ENCODE results near the gene SEBOX. TPM values are rescaled to one million over a fixed set of nuclear protein-coding genes. Genes with fewer than 3 reads are reported as not detected.

SEBOX gene
- polyA plus RNA-seq, 2 donors: not detected

DNA sequence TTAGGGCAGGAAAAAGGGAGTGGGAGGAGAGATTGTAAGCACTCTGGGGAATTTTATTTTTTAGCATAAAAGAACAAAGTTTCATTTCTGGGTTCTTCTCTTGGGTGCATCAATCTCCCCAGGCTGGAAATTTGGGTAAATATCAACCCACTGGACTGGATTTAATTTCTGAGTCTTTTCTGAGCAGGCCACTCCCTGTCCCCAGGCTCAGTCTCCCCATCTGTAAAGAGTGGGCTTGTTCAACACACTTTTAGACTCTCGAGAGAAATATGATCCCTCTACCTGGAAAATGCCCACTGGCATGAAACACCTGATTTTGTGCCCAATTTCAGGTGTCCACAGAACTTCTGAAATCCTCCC, 5.7 kb upstream of the SEBOX start:
- H3K27ac ChIP-seq (ENCODE audit: low read depth in 2 of 2, low read length in 1 of 2): peak overlapping the region; percentile 16 to 37
- no peak overlapping the region for H3K4me3 ChIP-seq (ENCODE audit: low read depth in 1 of 2, low read length in 2 of 2)
- WGBS, 2 donors: 50 to 61% methylated on average over 1 of the region's 1 CpG
- H3K4me1 ChIP-seq (ENCODE audit: control insufficient read depth in 2 of 2, insufficient read depth in 2 of 2, low read length in 1 of 2): peaks cover 10 to 14% of the 10 kb centered on the region in 2 donors
- no peaks in the 10 kb centered on the region for H3K27me3 ChIP-seq (ENCODE audit: control insufficient read depth in 1 of 2, insufficient read depth in 2 of 2, low read length in 2 of 2)
- H3K9me3 ChIP-seq (ENCODE audit: control insufficient read depth in 2 of 2, insufficient read depth in 1 of 2, low read depth in 1 of 2, low read length in 1 of 2): no peaks in the 10 kb centered on the region
- H3K36me3 ChIP-seq (ENCODE audit: control insufficient read depth in 2 of 2, insufficient read depth in 2 of 2, low read length in 1 of 2): no peaks in the 10 kb centered on the region

DNA sequence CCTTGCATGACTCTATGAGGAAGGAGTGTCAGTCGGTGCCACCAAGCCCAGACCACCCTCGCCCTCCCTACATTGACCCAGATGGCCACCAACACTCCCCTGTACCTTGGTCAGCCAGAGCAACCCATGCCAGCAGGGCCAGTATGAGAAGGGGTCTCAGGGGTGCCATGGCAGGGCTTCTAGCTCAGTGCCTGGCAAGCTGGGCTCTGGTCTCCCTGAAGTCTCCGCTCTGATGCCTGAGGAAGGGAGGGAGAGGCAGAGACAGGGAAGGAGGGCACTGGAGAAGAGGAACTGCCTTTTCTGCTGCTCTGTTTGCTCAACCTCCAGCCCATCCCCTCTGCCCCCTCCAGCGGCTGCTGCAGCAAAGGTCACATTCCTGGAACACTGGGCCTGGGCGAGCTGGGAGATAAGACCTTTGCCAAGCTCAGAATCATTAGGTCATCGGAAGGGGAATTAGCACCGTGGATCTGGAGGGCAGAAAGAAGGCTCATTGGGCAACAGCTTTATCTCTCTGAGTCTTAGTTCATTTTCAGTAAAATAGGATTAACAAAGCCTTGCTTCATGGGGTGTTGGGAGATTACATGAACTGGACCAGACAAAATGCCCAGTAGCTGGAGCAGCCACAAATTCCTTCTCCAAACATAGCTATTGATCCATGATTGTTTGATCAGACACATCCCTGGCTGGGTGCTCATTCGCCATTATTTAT, 5.2 kb upstream of the SEBOX start, which contains the start of gene VTN:
VTN (minus strand) TSS at position 273 of the 709 bp plus-strand sequence; CDS start at position 169, 104 bp downstream.
- WGBS, 2 donors: 30 to 34% methylated on average over 8 of the region's 8 CpGs
- Histone ChIP-seq H3K27ac (ENCODE audit: low read depth in 2 of 2, low read length in 1 of 2) (peak within 1 kb of the TSS; percentile 16 to 37), H3K36me3 (ENCODE audit: control insufficient read depth in 2 of 2, insufficient read depth in 2 of 2, low read length in 1 of 2) (no peaks in the 10 kb centered on the region), H3K27me3 (ENCODE audit: control insufficient read depth in 1 of 2, insufficient read depth in 2 of 2, low read length in 2 of 2) (no peaks in the 10 kb centered on the region), H3K4me1 (ENCODE audit: control insufficient read depth in 2 of 2, insufficient read depth in 2 of 2, low read length in 1 of 2) (peaks cover 10 to 14% of the 10 kb centered on the region in 2 donors), H3K9me3 (ENCODE audit: control insufficient read depth in 2 of 2, insufficient read depth in 1 of 2, low read depth in 1 of 2, low read length in 1 of 2) (no peaks in the 10 kb centered on the region), H3K4me3 (ENCODE audit: low read depth in 1 of 2, low read length in 2 of 2) (no peak within 1 kb of the TSS)

DNA sequence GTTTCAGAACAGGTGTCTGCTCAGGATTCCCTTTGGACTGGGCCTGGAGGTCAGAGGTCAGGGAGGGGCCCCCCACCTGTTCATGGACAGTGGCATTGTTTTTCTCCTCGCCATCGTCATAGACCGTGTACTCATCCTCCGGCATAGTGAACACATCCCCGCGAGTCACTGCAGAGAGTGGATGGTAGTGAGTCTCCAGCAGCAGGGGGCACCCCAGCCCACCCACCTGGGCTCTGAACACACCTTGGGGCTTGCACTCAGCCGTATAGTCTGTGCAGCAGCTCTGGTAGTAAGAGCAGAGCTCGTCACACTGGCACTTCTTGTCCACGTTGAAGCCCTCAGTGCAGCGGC, 4.7 kb upstream of the SEBOX start:
- H3K4me3 ChIP-seq (ENCODE audit: low read depth in 1 of 2, low read length in 2 of 2): no peak overlapping the region
- peaks cover 10 to 14% of the 10 kb centered on the region in 2 donors for H3K4me1 ChIP-seq (ENCODE audit: control insufficient read depth in 2 of 2, insufficient read depth in 2 of 2, low read length in 1 of 2)
- WGBS, 2 donors: 58 to 70% methylated on average over 10 of the region's 10 CpGs
- no peaks in the 10 kb centered on the region for H3K36me3 ChIP-seq (ENCODE audit: control insufficient read depth in 2 of 2, insufficient read depth in 2 of 2, low read length in 1 of 2)
- H3K9me3 ChIP-seq (ENCODE audit: control insufficient read depth in 2 of 2, insufficient read depth in 1 of 2, low read depth in 1 of 2, low read length in 1 of 2): no peaks in the 10 kb centered on the region
- no peaks in the 10 kb centered on the region for H3K27me3 ChIP-seq (ENCODE audit: control insufficient read depth in 1 of 2, insufficient read depth in 2 of 2, low read length in 2 of 2)
- no peak overlapping the region for H3K27ac ChIP-seq (ENCODE audit: low read depth in 2 of 2, low read length in 1 of 2)

DNA sequence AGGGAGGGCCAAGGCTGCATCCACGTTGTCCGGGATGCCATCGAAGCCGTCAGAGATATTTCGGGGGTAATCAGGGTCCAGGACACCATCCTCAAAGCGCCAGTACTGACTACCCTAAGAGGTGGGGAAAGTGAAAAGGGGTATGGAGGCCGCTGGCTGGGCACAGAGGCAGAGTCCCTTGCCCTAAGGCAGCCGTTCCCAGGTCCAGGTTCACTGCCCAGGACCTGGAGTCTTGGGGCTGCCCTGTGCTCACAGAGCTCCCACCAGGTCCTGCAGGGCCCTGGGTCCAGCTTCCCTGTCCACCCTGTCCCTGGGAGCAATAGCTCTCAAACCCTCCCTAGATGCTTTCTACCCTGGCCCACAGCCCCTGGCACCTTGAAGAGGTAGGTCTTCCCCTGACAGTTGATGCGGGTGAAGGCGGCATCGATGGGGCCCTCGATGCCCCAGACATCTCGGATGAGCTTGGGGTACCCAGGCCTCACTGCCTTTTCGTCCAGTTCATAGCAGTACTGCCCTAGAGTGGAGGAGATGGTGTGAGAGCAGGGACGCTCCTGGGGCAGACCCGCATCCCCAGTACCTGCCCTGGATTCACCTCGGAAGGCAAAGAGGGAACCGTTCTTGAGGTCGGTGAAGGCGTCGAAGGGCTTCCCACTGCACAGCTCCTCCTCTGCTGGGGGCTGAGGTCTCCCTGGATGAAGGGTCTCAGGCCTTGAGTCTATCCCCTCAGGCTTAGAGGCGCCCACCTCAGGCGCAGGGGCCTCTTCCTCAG, 4.1 kb upstream of the SEBOX start:
- H3K27me3 ChIP-seq (ENCODE audit: control insufficient read depth in 1 of 2, insufficient read depth in 2 of 2, low read length in 2 of 2): no peaks in the 10 kb centered on the region
- H3K36me3 ChIP-seq (ENCODE audit: control insufficient read depth in 2 of 2, insufficient read depth in 2 of 2, low read length in 1 of 2): peaks cover 0 to 2% of the 10 kb centered on the region in 2 donors
- no peaks in the 10 kb centered on the region for H3K9me3 ChIP-seq (ENCODE audit: control insufficient read depth in 2 of 2, insufficient read depth in 1 of 2, low read depth in 1 of 2, low read length in 1 of 2)
- WGBS, 2 donors: 89% methylated on average over 23 of the region's 23 CpGs
- H3K4me1 ChIP-seq (ENCODE audit: control insufficient read depth in 2 of 2, insufficient read depth in 2 of 2, low read length in 1 of 2): peaks cover 10 to 14% of the 10 kb centered on the region in 2 donors
- no peak overlapping the region for H3K27ac ChIP-seq (ENCODE audit: low read depth in 2 of 2, low read length in 1 of 2)
- H3K4me3 ChIP-seq (ENCODE audit: low read depth in 1 of 2, low read length in 2 of 2): no peak overlapping the region

DNA sequence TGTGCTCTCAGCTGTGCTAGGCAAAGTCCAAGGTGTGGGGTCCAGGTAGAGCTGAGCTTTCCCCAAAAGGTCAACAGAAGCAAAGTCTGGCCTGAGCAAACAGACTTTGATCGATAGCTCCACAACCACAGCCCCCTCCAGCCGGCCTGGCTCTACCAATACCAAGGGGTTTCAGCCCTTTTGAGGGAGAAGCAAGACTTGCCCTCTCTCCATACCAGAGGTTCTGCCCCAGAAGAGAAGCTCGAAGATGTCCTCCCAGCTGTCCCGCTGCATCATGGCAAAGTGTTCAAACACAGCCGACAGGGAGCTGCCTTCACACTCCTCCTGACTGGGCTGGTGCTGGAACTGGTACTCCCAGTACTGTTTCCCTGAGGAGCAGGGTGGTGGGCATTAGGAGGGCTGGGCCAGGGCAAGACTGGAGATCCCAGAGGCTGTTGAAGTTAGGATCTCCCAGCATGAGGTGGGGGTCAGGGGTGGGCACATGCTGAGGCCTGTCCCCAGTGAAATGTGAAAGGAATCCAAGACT, 3.4 kb upstream of the SEBOX start:
- Histone ChIP-seq H3K36me3 (ENCODE audit: control insufficient read depth in 2 of 2, insufficient read depth in 2 of 2, low read length in 1 of 2) (peaks cover 0 to 7% of the 10 kb centered on the region in 2 donors), H3K4me1 (ENCODE audit: control insufficient read depth in 2 of 2, insufficient read depth in 2 of 2, low read length in 1 of 2) (peaks cover 10 to 14% of the 10 kb centered on the region in 2 donors), H3K27ac (ENCODE audit: low read depth in 2 of 2, low read length in 1 of 2) (no peak overlapping the region), H3K9me3 (ENCODE audit: control insufficient read depth in 2 of 2, insufficient read depth in 1 of 2, low read depth in 1 of 2, low read length in 1 of 2) (no peaks in the 10 kb centered on the region), H3K27me3 (ENCODE audit: control insufficient read depth in 1 of 2, insufficient read depth in 2 of 2, low read length in 2 of 2) (no peaks in the 10 kb centered on the region), H3K4me3 (ENCODE audit: low read depth in 1 of 2, low read length in 2 of 2) (no peak overlapping the region)
- 52 to 69% methylated on average over 5 of the region's 5 CpGs for WGBS, 2 donors

DNA sequence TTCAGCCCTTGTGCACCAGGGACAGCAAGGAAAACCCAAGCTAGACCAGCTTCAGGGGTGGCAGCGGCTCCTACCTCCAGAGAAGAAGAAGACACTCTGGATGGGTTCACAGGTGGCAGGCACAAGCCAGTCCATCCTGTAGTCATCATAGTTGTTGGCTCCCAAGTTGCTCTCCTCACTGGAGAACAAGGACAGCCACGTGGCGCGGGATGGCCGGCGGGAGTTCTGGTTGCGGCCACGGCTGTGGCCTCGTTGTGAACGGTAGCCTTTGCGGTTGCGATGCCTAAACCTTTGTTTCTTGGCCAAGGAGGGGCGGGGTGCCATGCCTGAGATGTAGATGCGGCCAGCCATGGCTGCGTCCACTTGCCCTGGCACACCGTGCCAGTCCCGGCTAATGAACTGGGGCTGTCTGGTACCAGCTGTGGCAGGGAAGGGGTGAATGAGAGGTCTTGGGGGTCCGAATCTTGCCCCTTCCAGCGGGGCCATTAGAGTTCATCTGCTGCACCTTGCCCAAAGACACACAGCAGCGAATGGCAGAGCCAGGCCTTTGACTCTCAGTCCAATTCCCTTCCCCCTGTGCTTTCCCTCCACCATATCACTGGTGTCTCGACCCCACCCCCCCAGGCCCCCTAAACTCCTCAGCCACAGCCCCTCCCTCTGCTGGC, 2.8 kb upstream of the SEBOX start:
- H3K9me3 ChIP-seq (ENCODE audit: control insufficient read depth in 2 of 2, insufficient read depth in 1 of 2, low read depth in 1 of 2, low read length in 1 of 2): no peaks in the 10 kb centered on the region
- H3K4me3 ChIP-seq (ENCODE audit: low read depth in 1 of 2, low read length in 2 of 2): no peak overlapping the region
- 86 to 89% methylated on average over 21 of the region's 21 CpGs for WGBS, 2 donors
- no peaks in the 10 kb centered on the region for H3K27me3 ChIP-seq (ENCODE audit: control insufficient read depth in 1 of 2, insufficient read depth in 2 of 2, low read length in 2 of 2)
- H3K4me1 ChIP-seq (ENCODE audit: control insufficient read depth in 2 of 2, insufficient read depth in 2 of 2, low read length in 1 of 2): peaks cover 6 to 13% of the 10 kb centered on the region in 2 donors
- H3K27ac ChIP-seq (ENCODE audit: low read depth in 2 of 2, low read length in 1 of 2): no peak overlapping the region
- peaks cover 0 to 8% of the 10 kb centered on the region in 2 donors for H3K36me3 ChIP-seq (ENCODE audit: control insufficient read depth in 2 of 2, insufficient read depth in 2 of 2, low read length in 1 of 2)

DNA sequence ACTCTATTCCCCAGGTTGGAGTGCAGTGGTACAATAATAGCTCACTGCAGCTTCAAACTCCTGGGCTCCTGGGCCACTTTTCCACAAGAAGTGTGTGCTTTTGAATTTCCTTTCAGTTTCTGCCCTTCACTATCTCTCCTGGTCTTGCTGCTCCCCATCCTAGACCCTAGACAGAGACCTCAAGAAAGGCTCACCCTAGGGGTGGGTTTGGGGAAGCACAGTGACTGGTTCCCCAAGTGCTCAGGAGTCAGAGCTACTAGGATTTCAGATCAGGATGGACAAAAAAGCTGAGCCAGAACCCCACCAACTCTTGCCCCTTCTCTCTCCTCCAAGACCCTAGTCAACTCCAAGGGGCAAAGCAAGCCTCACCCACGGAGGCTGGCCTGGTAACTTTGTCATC, 1.6 kb upstream of the SEBOX start:
- H3K9me3 ChIP-seq (ENCODE audit: control insufficient read depth in 2 of 2, insufficient read depth in 1 of 2, low read depth in 1 of 2, low read length in 1 of 2): no peaks in the 10 kb centered on the region
- H3K4me1 ChIP-seq (ENCODE audit: control insufficient read depth in 2 of 2, insufficient read depth in 2 of 2, low read length in 1 of 2): peaks cover 0 to under 1% of the 10 kb centered on the region in 2 donors
- H3K27me3 ChIP-seq (ENCODE audit: control insufficient read depth in 1 of 2, insufficient read depth in 2 of 2, low read length in 2 of 2): no peaks in the 10 kb centered on the region
- H3K36me3 ChIP-seq (ENCODE audit: control insufficient read depth in 2 of 2, insufficient read depth in 2 of 2, low read length in 1 of 2): peaks cover 0 to 12% of the 10 kb centered on the region in 2 donors
- 70 to 90% methylated on average over 1 of the region's 1 CpG for WGBS, 2 donors
- no peak overlapping the region for H3K27ac ChIP-seq (ENCODE audit: low read depth in 2 of 2, low read length in 1 of 2)
- H3K4me3 ChIP-seq (ENCODE audit: low read depth in 1 of 2, low read length in 2 of 2): no peak overlapping the region

DNA sequence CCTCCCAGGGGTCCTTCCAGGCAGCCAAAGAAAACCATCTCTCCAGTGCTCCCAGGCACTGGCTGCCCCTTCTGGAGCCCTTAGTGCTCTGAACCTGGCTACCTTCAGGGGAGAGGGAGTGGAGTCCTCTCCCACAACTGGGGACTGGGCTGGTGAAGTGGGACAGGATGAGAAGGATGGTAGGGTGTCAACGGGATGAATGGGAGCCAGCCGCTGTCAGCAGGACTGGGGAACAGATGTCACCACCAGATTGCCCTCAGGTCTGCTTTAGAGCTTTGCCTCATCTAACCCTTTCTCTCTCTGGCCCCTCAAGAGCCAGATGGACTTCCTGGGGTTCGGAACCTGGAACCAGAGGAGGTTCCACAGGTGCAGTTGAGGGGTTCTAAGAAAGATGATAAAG, 488 bp upstream of the SEBOX start:
- H3K36me3 ChIP-seq (ENCODE audit: control insufficient read depth in 2 of 2, insufficient read depth in 2 of 2, low read length in 1 of 2): peaks cover 9 to 20% of the 10 kb centered on the region in 2 donors
- H3K9me3 ChIP-seq (ENCODE audit: control insufficient read depth in 2 of 2, insufficient read depth in 1 of 2, low read depth in 1 of 2, low read length in 1 of 2): no peaks in the 10 kb centered on the region
- no peak overlapping the region for H3K4me3 ChIP-seq (ENCODE audit: low read depth in 1 of 2, low read length in 2 of 2)
- WGBS, 2 donors: 84 to 92% methylated on average over 3 of the region's 3 CpGs
- no peaks in the 10 kb centered on the region for H3K4me1 ChIP-seq (ENCODE audit: control insufficient read depth in 2 of 2, insufficient read depth in 2 of 2, low read length in 1 of 2)
- H3K27ac ChIP-seq (ENCODE audit: low read depth in 2 of 2, low read length in 1 of 2): no peak overlapping the region
- H3K27me3 ChIP-seq (ENCODE audit: control insufficient read depth in 1 of 2, insufficient read depth in 2 of 2, low read length in 2 of 2): no peaks in the 10 kb centered on the region

DNA sequence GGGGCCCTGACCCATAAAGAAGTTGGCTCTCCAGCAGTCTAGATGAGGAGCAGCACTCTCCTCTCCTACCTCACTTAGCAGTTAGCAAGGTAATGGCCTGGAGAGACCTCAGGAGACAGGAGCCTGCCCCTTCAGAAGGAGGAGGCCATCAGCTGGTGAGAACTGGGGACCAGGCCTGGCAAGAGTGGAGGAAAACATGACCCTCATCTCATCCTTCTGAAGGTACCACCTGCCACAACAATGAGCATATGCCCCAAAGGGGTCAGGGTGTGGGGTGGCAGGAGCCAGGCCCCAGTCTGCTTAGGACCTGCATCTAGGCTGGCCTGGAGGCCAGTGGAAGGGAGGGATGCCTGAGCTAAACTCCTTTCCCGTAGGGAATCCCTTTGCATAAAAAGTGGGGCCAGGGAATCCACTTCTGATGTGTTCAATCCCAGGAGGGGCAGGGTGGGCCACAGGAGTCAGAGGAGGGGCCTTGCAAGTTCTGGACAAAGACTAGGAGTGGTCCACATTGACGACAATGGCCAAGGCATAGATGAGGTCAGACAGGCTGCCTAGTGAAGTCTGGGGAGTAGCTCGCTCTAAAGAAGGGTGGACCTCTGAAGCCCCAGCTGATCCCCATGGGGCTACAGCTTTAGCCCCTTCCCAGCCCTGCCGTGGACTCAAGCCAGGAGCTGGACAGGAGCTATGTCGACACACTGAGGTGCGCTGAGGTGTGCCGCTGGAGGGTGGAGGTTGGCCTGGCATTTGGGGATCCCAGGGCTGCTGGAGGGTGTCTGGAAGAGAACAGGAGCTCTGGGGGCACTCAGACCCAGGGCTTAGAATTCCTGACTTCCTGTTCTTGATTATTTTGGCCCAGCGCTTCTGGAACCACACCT, 986 bp downstream of the SEBOX start:
- Histone ChIP-seq H3K9me3 (ENCODE audit: control insufficient read depth in 2 of 2, insufficient read depth in 1 of 2, low read depth in 1 of 2, low read length in 1 of 2) (no peaks in the 10 kb centered on the region), H3K27me3 (ENCODE audit: control insufficient read depth in 1 of 2, insufficient read depth in 2 of 2, low read length in 2 of 2) (no peaks in the 10 kb centered on the region), H3K36me3 (ENCODE audit: control insufficient read depth in 2 of 2, insufficient read depth in 2 of 2, low read length in 1 of 2) (peaks cover 15 to 24% of the 10 kb centered on the region in 2 donors), H3K4me3 (ENCODE audit: low read depth in 1 of 2, low read length in 2 of 2) (no peak overlapping the region), H3K4me1 (ENCODE audit: control insufficient read depth in 2 of 2, insufficient read depth in 2 of 2, low read length in 1 of 2) (no peaks in the 10 kb centered on the region), H3K27ac (ENCODE audit: low read depth in 2 of 2, low read length in 1 of 2) (no peak overlapping the region)
- 87 to 89% methylated on average over 8 of the region's 8 CpGs for WGBS, 2 donors

Measured in esophagus (tissue), 2 donors.